Activated naive CD4-positive, alpha-beta T cell treated with anti-CD3 and anti-CD28 coated beads, Interleukin-2, amount 50 U/mL, for 24 hours (primary cell): Measurements from ENCODE around the gene ENTHD1.
"Not testable (repeated sequence)": the region's sequence is repeated elsewhere in the genome, so short reads cannot be mapped to it uniquely, and the experiment has no call there.

Source experiments
- H3K27ac Mint-ChIP-seq: one replicate; pipeline ENCODE4 v1.8.0; 2021; ENCODE audit warnings: mild to moderate bottlenecking, mixed read lengths
- H3K27me3 Mint-ChIP-seq: one replicate; pipeline ENCODE4 v1.8.0; 2021; ENCODE audit warnings: mixed read lengths
- H3K36me3 Mint-ChIP-seq: one replicate; pipeline ENCODE4 v1.8.0; 2021; ENCODE audit warnings: mixed read lengths
- H3K4me1 Mint-ChIP-seq: one replicate; pipeline ENCODE4 v1.8.0; 2021; ENCODE audit warnings: mixed read lengths
- H3K4me3 Mint-ChIP-seq: one replicate; pipeline ENCODE4 v1.8.0; 2021; ENCODE audit warnings: mild to moderate bottlenecking, mixed read lengths
- H3K9me3 Mint-ChIP-seq: one replicate; pipeline ENCODE4 v1.8.0; 2021; ENCODE audit warnings: mixed read lengths

ENTHD1 gene

DNA sequence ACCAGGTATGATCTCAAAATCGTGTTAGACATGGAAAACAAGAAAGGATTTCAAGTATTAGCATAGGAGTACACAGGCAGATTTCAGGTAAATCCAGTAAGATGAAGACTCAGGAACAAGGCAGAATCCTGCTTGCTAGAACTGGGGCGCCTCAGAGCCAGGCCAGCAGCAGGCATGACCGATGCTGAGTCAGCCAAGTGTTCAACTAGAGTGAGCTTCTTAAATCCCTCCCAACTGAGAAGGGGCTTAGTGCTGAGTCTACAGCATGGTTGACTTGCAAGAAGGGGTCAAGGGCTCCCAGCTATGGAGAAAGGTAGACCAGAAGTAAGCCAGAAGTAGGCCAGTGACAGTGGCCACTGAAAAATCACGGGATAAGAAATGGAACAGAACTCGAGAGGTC is 19.8 kb upstream of the ENTHD1 start:
- H3K27me3 Mint-ChIP-seq, result no peaks in the 10 kb centered on the region
- H3K36me3 Mint-ChIP-seq, result peaks cover 2% of the 10 kb centered on the region
- H3K4me3 Mint-ChIP-seq, result peak overlapping the region; percentile 58
- H3K9me3 Mint-ChIP-seq, result no peaks in the 10 kb centered on the region
- H3K4me1 Mint-ChIP-seq, result peaks cover 96% of the 10 kb centered on the region
- H3K27ac Mint-ChIP-seq, result peak overlapping the region; percentile 98

DNA sequence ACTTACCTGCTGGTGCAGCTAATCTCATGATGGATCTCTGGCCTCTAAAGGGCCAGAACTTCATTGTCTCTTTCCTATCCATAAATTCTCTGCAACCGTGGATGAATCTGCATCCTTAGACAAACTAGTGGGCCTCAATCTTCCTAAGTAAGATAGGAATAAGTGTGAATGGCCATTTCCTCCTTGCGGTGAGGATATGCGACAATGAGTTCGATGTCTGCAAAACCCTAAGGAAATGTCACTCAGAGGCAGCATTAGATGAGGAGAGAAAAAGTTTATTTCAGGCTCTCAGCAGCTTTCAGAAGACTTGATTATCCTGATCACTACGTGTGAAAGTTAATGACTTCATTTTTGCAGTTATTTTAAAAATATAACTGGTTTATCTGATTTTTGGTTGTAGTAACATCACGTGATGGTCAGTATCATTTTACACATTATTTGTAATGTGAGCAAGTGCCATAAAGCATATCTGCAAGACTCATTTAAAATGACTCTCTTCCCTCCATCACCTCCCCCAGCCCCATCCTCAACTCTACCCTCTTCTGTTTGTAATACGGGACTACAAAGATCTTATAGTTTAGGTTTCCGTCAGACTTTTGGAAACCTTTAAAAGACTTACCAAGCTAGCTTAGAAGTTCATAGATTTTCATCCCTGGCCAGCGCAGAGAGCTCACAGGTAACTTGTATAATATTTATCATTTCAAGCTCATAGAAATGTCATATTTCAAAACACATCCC is 17.5 kb upstream of the ENTHD1 start:
- peak overlapping the region; percentile 98 for H3K27ac Mint-ChIP-seq
- no peaks in the 10 kb centered on the region for H3K9me3 Mint-ChIP-seq
- H3K36me3 Mint-ChIP-seq, result peaks cover 2% of the 10 kb centered on the region
- no peaks in the 10 kb centered on the region for H3K27me3 Mint-ChIP-seq
- H3K4me3 Mint-ChIP-seq, result peak overlapping the region; percentile 94
- H3K4me1 Mint-ChIP-seq, result peaks cover 92% of the 10 kb centered on the region

DNA sequence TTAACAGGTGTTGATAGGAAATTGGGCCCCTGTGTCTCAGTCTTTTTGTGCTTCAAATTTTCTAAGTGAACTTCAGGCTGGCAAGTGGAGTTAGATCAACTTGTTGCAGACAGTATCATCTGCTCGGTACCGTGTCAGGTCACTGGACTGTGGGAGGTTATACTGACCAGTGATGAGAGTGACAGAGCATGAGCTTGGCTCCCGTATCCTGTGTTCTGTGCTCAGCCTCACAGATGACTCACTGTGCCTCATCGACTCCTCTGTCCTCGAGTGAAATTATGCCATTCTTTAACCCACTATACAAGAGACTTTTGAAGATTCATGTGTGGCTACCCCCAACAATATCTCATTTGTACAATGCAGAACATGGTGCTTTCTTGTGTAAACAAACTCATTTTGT is 15.2 kb upstream of the ENTHD1 start:
- H3K4me1 Mint-ChIP-seq, result peaks cover 90% of the 10 kb centered on the region
- H3K9me3 Mint-ChIP-seq, result no peaks in the 10 kb centered on the region
- H3K27ac Mint-ChIP-seq, result peak overlapping the region; percentile 98
- H3K36me3 Mint-ChIP-seq, result peaks cover 5% of the 10 kb centered on the region
- peak overlapping the region; percentile 90 for H3K4me3 Mint-ChIP-seq
- H3K27me3 Mint-ChIP-seq, result no peaks in the 10 kb centered on the region

DNA sequence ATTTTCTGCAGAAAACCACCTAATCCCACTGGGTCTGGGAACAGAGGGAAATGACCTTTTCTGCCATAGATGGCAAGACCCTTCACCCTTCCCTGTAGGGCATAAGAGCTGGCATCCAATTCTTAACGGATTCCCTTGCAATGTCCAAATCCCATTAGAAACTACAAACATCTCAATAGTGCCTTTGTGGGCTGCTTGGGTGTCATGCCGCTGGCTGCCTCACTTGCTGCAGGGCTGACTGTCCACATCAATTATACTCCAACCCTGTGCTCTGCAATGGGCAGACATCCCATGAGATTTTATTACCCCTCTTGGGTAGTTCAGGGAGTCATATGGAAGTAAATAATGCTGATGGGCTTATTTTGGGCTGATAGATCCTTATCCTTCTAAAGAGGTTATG is 14.6 kb upstream of the ENTHD1 start:
- Mint-ChIP-seq H3K9me3 (no peaks in the 10 kb centered on the region), H3K4me3 (peak overlapping the region; percentile 90), H3K4me1 (peaks cover 84% of the 10 kb centered on the region), H3K27me3 (no peaks in the 10 kb centered on the region), H3K36me3 (peaks cover 5% of the 10 kb centered on the region), H3K27ac (peak overlapping the region; percentile 98)

DNA sequence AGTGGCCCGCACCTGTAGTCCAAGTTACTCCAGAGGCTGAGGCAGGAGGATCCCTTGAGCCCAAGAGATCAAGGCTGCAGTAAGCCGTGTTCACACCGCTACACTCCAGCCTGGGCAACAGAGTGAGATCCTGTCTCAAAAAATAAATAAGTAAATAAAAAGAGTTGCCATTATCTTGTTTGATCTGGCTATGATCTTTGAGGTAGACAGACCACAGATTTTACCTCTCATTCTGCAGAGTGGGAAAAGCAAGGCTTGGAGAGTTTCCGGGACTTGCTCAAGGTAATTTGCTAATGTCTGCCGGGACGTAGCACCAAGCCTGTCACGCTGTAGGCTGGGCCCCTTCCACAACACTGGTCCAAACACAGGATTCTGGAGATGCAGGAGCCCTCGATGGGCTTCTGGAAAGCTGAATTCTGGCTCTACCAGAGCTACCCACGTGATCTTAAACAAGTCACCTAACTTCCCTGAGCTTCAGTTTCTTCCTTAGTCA is 14.1 kb upstream of the ENTHD1 start:
- no peaks in the 10 kb centered on the region for H3K9me3 Mint-ChIP-seq
- H3K4me3 Mint-ChIP-seq, result peak overlapping the region; percentile 90
- H3K27ac Mint-ChIP-seq, result peak overlapping the region; percentile 98
- H3K27me3 Mint-ChIP-seq, result no peaks in the 10 kb centered on the region
- peaks cover 81% of the 10 kb centered on the region for H3K4me1 Mint-ChIP-seq
- peaks cover 5% of the 10 kb centered on the region for H3K36me3 Mint-ChIP-seq

DNA sequence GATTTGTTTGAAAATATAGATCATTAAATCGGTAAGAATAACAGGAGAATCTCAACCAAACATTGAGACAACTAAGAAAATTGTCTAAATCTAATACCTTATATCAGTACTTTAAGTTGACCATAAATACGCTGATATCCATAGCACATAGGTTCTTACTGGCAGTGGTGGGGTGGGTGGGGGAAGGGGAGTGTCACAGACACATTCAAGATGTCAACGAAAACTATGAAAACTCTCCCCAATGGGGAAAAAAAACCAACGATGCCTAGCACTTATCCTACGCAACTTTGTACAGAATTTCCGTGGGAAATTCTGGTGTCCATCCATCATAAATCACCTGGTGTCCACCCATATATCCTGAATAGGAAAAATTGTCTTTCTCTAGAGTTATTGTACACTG is 13.5 kb upstream of the ENTHD1 start:
- H3K36me3 Mint-ChIP-seq, result peaks cover 5% of the 10 kb centered on the region
- H3K4me3 Mint-ChIP-seq, result peak overlapping the region; percentile 90

DNA sequence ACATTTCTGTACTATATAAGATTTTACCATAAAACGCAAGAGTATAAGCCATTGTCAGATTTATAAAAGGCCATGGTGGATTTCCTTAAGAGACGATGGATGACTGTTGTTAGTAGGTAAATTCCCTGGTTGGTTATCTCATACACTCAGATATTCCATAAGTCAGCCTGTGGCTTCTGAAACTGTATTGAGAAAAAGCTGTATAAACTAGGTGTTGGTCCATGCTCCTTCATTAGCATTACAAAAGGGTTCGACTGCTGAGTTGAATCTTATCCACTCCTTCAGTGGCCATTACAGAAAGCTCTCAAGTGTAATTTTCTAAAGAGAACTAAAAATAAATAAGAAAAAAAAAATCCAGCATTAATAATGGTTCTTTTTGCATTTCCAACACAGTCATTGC is 12.6 kb upstream of the ENTHD1 start:
- Mint-ChIP-seq H3K4me1 (peaks cover 68% of the 10 kb centered on the region), H3K4me3 (peak overlapping the region; percentile 90), H3K9me3 (no peaks in the 10 kb centered on the region), H3K27ac (peak overlapping the region; percentile 98), H3K36me3 (peaks cover 5% of the 10 kb centered on the region), H3K27me3 (no peaks in the 10 kb centered on the region)

More for the DNA sequence above, 13.5 kb upstream of the ENTHD1 start:
- H3K27me3 Mint-ChIP-seq, result no peaks in the 10 kb centered on the region
- H3K27ac Mint-ChIP-seq, result peak overlapping the region; percentile 98
- H3K4me1 Mint-ChIP-seq, result peaks cover 77% of the 10 kb centered on the region
- H3K9me3 Mint-ChIP-seq, result no peaks in the 10 kb centered on the region

DNA sequence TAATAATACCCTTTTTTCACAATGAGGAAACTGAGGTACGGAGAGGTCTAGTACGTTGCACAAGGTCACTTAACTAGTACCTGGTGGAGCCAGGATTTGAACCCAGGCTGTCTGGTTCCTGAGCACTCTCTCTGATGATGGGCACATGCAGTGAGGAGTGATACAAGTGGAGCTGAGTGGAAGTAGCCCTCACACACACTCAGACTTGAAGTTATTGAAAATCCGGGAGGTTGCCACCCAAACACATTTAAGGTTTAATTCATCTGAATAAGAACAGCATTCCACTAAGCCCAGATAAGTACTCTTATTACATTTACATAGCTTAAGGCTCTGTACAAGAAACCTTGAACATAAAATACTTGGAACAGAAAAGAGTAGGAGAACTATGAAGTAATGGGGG is 12.1 kb upstream of the ENTHD1 start:
- Mint-ChIP-seq H3K4me1 (peaks cover 67% of the 10 kb centered on the region), H3K27ac (peak overlapping the region; percentile 98), H3K36me3 (peaks cover 5% of the 10 kb centered on the region), H3K27me3 (no peaks in the 10 kb centered on the region), H3K9me3 (no peaks in the 10 kb centered on the region), H3K4me3 (peak overlapping the region; percentile 90)

DNA sequence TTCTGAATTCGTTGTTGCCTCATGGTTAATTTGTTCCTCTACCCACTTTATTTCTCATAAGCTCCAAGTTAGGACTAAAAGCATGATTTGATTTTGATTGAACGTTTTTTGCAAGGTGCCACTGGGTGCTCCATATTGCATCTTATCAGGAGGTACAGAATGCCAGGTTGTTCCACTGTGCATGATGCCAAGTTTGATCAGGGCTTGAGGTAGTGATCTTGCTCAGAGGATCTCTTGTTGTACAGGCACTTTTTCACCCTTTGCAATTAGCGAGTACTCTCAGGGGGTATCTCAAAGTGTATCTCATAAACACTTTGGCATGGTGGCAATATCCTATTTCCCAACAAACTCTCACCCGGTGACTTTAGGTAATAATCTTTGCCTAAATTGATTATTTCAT is 11.3 kb upstream of the ENTHD1 start:
- Mint-ChIP-seq H3K4me3 (peak overlapping the region; percentile 90), H3K27me3 (no peaks in the 10 kb centered on the region), H3K9me3 (no peaks in the 10 kb centered on the region), H3K4me1 (peaks cover 67% of the 10 kb centered on the region), H3K36me3 (peaks cover 5% of the 10 kb centered on the region), H3K27ac (peak overlapping the region; percentile 98)

DNA sequence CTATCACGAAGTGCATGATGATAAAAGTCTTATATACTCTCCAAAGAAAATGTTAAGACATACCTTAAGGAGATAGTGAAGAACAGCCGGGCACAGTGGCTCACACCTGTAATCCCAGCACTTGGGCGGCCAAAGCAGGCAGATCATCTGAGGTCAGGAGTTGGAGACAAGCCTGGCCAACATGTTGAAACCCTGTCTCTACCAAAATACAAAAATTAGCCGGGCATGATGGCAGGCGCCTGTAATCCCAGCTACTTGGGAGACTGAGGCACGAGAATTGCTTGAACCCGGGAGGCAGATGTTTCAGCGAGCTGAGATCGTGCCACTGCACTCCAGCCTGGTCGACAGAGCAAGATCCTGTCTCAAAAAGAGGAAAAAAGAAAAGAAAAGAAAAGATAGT is 10.5 kb upstream of the ENTHD1 start:
- Mint-ChIP-seq H3K4me1 (peaks cover 64% of the 10 kb centered on the region), H3K27ac (peak overlapping the region; percentile 98), H3K4me3 (peak overlapping the region; percentile 90)

DNA sequence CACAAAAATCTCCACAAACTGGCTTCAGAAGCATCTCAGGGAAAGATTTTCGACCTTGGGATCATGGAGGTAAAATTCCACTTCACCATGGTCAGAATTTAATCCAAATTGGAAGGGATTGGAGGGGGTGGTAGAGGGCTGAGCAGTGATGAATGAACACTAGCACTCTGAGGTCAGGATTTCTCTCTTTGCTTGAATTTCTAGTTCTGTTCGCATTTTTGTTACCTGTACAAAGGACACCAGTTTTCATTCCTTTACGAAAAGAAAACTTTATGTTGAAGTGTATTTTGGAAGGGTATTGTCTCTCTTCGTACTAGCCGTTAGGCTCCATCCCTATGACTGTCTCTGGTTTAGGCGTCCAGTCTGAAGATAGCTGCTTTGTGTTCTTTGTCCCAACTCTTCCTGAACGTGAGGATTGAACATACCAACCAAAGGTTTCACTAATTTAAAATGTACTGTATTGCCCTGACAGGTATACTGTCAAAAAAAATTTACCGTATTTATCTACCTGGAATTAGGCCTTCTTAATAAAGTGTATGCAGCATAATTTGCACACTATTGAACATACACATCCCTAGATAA is 8.1 kb upstream of the ENTHD1 start:
- Mint-ChIP-seq H3K27me3 (no peaks in the 10 kb centered on the region), H3K36me3 (peaks cover 2% of the 10 kb centered on the region), H3K4me3 (peak overlapping the region; percentile 90), H3K9me3 (no peaks in the 10 kb centered on the region), H3K27ac (peak overlapping the region; percentile 93), H3K4me1 (peaks cover 47% of the 10 kb centered on the region)

More for the DNA sequence above, 10.5 kb upstream of the ENTHD1 start:
- not testable (repeated sequence) for H3K36me3 Mint-ChIP-seq, H3K9me3 Mint-ChIP-seq, H3K27me3 Mint-ChIP-seq

DNA sequence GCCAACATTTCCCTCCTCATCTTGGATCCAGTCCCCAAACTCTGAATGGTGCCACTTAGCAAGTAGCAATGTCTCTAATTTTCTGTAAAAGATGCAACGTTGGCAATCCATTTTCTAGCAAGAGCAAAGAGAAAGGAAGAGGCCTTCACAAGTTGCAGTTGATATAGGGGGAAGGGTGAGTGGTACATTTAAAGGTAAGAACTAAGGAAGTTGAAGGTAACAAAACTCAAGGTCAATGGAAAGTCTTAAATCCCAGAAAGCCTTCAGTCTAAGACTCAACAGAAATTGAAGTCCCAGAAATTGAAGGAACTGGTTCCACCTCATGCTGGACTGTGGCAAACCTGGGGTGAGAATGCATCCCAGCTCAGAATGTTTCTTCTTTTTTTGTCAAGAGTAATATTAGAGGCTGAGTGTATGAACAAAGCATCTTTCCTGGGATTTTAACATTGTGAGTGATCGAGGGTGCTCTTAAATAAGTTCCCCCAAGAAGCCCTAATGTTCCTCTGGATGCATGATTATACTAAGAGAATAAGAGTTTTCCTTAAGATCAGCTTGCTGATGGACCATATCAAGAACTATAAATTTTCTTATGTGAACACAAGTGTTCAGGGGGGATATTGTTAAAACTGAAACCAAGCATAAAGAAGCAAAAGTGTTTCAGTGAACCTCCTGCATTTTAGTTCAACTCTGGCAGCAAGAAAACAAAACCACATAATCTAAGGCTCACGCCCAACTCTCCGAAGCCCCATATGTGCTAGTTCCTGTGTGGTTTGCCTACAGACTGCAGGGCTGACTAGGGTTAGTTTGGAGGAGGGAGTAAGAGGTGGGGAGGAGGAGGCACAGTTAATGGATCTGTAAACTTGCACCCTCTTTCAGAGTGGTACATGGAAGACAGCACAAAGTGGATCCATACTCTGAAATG is 7.0 kb upstream of the ENTHD1 start, which contains the start of gene GRAP2:
TSS of gene GRAP2 (plus strand) at position 779 of the 922 bp plus-strand sequence. CDS start 46,023 bp downstream, outside the sequence.
- no peaks in the 10 kb centered on the region for H3K27me3 Mint-ChIP-seq
- peaks cover 2% of the 10 kb centered on the region for H3K36me3 Mint-ChIP-seq
- H3K9me3 Mint-ChIP-seq, result no peaks in the 10 kb centered on the region

DNA sequence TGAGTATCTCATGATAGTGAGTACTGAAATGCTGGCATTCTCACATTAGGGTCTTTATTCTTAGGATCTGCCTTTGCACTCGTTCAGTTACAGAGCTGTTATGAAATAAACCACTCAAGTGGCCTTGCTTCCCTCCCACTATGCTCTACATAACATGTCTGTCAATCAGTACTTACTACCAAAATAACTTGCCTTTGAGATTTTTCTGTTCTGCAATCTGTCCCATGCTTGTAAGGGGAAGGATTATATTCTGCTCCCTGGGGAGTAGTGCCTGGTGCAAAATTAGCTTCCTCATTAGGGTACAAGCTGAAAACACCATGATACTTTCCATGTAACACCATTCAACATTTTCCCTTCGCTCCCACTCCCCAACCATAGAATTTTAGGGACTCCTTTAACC is 5.4 kb upstream of the ENTHD1 start:
- H3K9me3 Mint-ChIP-seq, result no peaks in the 10 kb centered on the region
- no peak overlapping the region for H3K4me3 Mint-ChIP-seq
- H3K4me1 Mint-ChIP-seq, result peaks cover 25% of the 10 kb centered on the region
- H3K27ac Mint-ChIP-seq, result peak overlapping the region; percentile 43
- no peaks in the 10 kb centered on the region for H3K36me3 Mint-ChIP-seq
- no peaks in the 10 kb centered on the region for H3K27me3 Mint-ChIP-seq

More for the DNA sequence above, 7.0 kb upstream of the ENTHD1 start, which contains the start of gene GRAP2:
- Mint-ChIP-seq H3K4me1 (peaks cover 38% of the 10 kb centered on the region), H3K27ac (peak within 1 kb of the TSS; percentile 93), H3K4me3 (peak within 1 kb of the TSS; percentile 90)

DNA sequence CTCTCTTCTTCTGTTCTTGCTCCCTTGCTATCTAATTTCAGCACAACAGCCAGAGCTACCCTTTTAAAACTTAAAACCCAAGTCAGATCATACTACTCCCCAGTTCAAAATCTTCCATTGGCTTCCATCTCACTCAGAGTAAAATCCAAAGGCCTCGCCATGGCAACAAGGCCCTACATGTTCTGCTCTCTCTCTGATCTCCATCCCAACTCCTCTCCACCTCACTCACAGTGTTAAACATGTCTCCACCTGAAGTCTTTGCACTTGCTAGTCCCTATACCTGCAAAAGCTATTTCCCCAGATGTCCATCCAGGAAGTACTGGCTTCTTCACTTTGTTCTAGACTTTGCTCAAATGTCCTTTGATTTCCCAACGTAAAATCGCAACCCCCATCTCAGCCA is 4.3 kb upstream of the ENTHD1 start:
- peaks cover 28% of the 10 kb centered on the region for H3K4me1 Mint-ChIP-seq
- no peaks in the 10 kb centered on the region for H3K27me3 Mint-ChIP-seq
- H3K36me3 Mint-ChIP-seq, result no peaks in the 10 kb centered on the region
- no peak overlapping the region for H3K27ac Mint-ChIP-seq
- H3K4me3 Mint-ChIP-seq, result no peak overlapping the region
- no peaks in the 10 kb centered on the region for H3K9me3 Mint-ChIP-seq

DNA sequence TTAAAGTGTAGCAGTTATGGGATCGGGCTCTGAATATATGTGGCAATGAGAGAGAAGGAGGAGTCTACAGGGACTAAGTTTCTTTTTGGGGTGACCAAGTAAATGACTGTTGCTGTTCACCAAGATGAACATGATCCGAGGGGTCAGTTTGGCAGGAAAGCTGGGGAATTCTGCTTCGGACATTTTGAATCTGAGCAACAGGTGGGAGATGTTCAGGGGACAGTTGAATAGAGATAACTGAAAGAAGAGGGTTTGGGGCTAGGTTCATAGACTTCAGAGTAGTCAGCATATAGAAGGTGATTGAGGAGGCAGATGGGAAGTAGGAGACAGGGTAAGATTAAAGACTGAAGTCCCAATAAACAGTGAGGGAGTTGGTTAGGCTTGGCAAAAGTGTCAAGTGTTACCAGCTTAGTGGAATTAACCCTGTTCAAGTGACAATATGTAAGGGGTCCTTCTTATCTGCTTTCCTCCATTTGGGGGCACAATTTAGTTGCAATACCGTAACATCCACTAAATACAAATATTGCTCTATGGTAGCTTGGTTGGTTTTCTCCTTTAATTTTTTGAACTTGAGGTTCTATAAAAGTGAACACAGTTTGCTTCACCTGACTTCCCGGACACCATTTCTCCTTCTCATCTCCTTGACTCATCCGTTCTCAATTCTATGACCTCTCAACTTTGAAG is 2.9 kb upstream of the ENTHD1 start:
- Mint-ChIP-seq H3K9me3 (no peaks in the 10 kb centered on the region), H3K36me3 (no peaks in the 10 kb centered on the region), H3K4me3 (no peak overlapping the region), H3K27me3 (no peaks in the 10 kb centered on the region), H3K4me1 (peaks cover 34% of the 10 kb centered on the region), H3K27ac (no peak overlapping the region)
